Activated naive CD4-positive, alpha-beta T cell treated with anti-CD3 and anti-CD28 coated beads, Interleukin-2, amount 50 U/mL, for 72 hours (primary cell): ENCODE data around the gene IDH2. TPM values are rescaled to one million over a fixed set of nuclear protein-coding genes. Genes with fewer than 3 reads are reported as not detected.
"Not testable (repeated sequence)": the region's sequence is repeated elsewhere in the genome, so short reads cannot be mapped to it uniquely, and the experiment has no call there.

Experiments
- ATAC-seq, 2 donors: fragments of 150-1000 bp; cut with Tn5 transposase; 2 replicates each; pipeline ENCODE4 v1.10.0; 2021; ENCODE audit warnings: mild to moderate bottlenecking in 2 of 2, moderate library complexity in 2 of 2
- DNase-seq, 2 donors: peaks; one replicate each; pipeline ENCODE4 v3.0.0; 2021 to 2022; ENCODE audit warnings: low spot score in 2 of 2
- H3K27ac Mint-ChIP-seq, 2 donors: one replicate each; pipeline ENCODE4 v1.8.0; 2022; ENCODE audit warnings: mild to moderate bottlenecking in 2 of 2, mixed read lengths in 2 of 2
- H3K36me3 Mint-ChIP-seq, 2 donors: one replicate each; pipeline ENCODE4 v1.8.0; 2022; ENCODE audit warnings: mixed read lengths in 2 of 2
- H3K9me3 Mint-ChIP-seq, 2 donors: one replicate each; pipeline ENCODE4 v1.8.0; 2022; ENCODE audit warnings: mixed read lengths in 2 of 2
- total RNA-seq, 2 donors: library from RNA; stranded (reverse); gene quantifications; one replicate each; pipeline ENCODE4 v1.2.3, GENCODE V29; 2022

Gene IDH2
- total RNA-seq, 2 donors from 2014 or later: 203 to 242 TPM

- H3K36me3 Mint-ChIP-seq: no peaks in the 10 kb centered on the region
Observed at GRCh38 chr15:90079619-90080457, 22.4 kb downstream of the IDH2 start.

DNA sequence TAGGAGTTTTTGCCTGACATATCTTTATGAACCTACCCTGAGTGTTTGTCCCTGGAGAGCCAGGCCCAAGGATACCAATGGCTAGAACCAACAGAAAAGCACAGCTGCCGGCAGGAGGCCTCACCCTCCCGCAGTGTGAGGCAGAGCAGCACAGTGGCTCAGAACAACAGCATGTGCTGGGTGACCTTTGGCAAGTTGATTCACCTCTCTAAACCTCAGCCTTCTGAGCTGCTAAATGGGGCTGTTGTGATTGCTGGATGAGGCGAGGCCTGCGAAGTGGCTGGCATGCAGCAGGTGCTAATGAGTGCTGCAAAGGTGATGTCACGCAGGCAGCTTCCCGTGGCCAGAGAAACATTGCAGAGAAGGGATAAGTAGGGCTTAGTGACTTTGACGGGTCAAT, 23.3 kb downstream of the IDH2 start:
- H3K27ac Mint-ChIP-seq: peak overlapping the region in 1 of 2 donors; percentile 71
- ATAC-seq: peak in 1 of 2 donors; percentile 76
- no peaks in the 10 kb centered on the region for H3K9me3 Mint-ChIP-seq
- H3K36me3 Mint-ChIP-seq: no peaks in the 10 kb centered on the region
- no peak for DNase-seq

More at GRCh38 chr15:90079619-90080457, 22.4 kb downstream of the IDH2 start:
- Mint-ChIP-seq H3K9me3 (no peaks in the 10 kb centered on the region), H3K27ac (no peak overlapping the region)
- no peak for DNase-seq
- ATAC-seq: peak in 1 of 2 donors; percentile 16

GRCh38 chr15:90076716-90077115, 25.6 kb downstream of the IDH2 start:
- ATAC-seq (no peak), DNase-seq (no peak)
- H3K27ac Mint-ChIP-seq: peak overlapping the region in 1 of 2 donors; percentile 85

GRCh38 chr15:90075420-90076289, 26.6 kb downstream of the IDH2 start:
- Mint-ChIP-seq H3K27ac (peak overlapping the region in 1 of 2 donors; percentile 79), H3K9me3 (no peaks in the 10 kb centered on the region), H3K36me3 (no peaks in the 10 kb centered on the region)
- ATAC-seq: peak; percentile 49 to 50
- no peak for DNase-seq

More at GRCh38 chr15:90076716-90077115, 25.6 kb downstream of the IDH2 start:
- H3K9me3 Mint-ChIP-seq: no peaks in the 10 kb centered on the region
- H3K36me3 Mint-ChIP-seq: no peaks in the 10 kb centered on the region

DNA sequence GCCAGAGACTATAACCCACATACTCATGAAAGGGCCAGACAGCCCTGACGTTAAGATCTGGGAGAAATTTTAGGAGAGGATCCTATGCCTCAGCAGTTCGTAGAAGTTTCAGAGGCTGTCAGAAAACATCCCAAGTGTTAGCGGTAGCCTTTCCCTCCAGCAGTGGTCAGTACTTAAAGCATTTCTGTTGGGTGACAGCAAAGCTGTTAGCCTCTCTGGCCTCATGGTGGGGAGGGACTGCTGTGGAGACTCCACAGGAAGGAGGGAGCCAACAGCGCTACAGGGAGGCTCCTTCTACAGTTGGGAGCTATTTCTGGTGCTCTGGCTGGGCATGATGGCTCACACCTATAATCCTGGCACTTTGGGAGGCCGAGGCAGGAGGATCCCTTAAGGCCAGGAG, 27.4 kb downstream of the IDH2 start:
- no peak for DNase-seq
- no peak for ATAC-seq
- Mint-ChIP-seq H3K27ac (peak overlapping the region in 1 of 2 donors; percentile 71), H3K9me3 (no peaks in the 10 kb centered on the region), H3K36me3 (no peaks in the 10 kb centered on the region)

DNA sequence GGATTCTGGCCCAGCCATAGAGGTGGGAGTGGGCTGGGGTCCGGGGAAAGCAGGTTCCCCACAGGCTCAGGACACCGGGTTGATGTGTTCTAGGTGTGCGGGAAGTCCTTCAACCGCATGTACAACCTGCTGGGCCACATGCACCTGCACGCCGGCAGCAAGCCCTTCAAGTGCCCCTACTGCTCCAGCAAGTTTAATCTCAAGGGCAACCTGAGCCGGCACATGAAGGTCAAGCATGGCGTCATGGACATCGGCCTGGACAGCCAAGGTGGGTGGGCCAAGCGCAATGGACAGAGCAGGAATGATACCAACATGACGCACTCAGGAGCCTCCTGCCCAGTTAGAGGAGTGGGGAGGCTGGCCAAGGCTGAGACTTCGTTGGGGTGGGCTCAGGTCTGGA, 28.2 kb downstream of the IDH2 start:
- no peak for DNase-seq
- Mint-ChIP-seq H3K9me3 (no peaks in the 10 kb centered on the region), H3K27ac (peak overlapping the region in 1 of 2 donors; percentile 71), H3K36me3 (no peaks in the 10 kb centered on the region)
- no peak for ATAC-seq

DNA sequence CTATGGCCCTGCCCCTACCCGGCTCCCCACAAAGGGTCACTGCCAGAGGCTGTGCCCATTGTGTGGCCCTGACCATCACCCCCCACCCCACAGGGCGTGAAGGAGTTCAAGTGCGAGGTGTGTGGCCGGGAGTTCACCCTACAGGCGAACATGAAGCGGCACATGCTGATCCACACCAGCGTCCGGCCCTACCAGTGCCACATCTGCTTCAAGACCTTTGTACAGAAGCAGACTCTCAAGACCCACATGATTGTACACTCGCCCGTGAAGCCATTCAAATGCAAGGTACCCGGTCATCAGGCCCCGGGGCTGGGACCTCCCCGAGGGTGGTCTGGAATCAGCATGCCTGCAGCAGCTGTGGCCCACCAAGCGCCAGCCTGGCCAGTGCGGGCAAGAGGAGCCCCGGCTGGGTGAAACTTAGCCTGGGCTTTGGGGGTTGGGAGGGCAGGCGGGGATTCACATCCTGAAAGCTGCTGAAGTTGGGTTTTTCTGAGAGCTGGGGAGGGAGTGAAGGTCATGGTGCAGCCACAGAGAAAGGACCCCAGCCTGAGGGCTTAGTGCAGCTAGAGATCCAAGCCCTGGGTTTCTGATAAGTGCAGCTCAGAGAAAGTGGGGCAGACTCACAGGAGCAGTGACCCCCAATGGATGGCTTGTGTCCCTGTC, 29.2 kb downstream of the IDH2 start:
- Mint-ChIP-seq H3K36me3 (no peaks in the 10 kb centered on the region), H3K27ac (peak overlapping the region; percentile 55 to 56), H3K9me3 (no peaks in the 10 kb centered on the region)
- ATAC-seq (no peak), DNase-seq (no peak)

GRCh38 chr15:90071220-90071807, 31.0 kb downstream of the IDH2 start:
- Mint-ChIP-seq H3K27ac (no peak overlapping the region), H3K9me3 (no peaks in the 10 kb centered on the region), H3K36me3 (no peaks in the 10 kb centered on the region)
- DNase-seq (peak in 1 of 2 donors; percentile 72), ATAC-seq (peak; percentile 76 to 85)

DNA sequence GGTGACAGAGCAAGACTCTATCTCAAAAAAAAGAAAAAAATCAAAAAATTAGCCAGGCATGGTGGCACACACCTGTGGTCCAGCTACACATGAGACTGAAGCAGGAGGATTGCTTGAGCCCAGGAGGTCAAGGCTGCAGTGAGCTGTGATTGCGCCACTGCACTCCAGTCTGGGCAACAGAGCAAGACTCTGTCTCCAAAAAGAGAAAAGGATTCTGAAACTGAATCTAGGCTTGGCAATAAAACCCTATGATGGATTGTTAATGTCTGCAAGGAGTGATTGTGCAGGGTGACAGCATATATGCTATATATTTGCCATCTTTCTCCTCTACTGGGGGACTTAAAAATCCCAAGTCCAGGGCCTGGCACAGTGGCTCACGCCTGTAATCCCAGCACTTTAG, 31.6 kb downstream of the IDH2 start:
- H3K36me3 Mint-ChIP-seq, DNase-seq, H3K9me3 Mint-ChIP-seq, ATAC-seq: not testable (repeated sequence)
- peak overlapping the region in 1 of 2 donors; percentile 44 for H3K27ac Mint-ChIP-seq

- Mint-ChIP-seq H3K27ac (peak overlapping the region in 1 of 2 donors; percentile 9), H3K36me3 (no peaks in the 10 kb centered on the region), H3K9me3 (no peaks in the 10 kb centered on the region)
- DNase-seq (no peak), ATAC-seq (no peak)
Observed at GRCh38 chr15:90067953-90068606, 34.2 kb downstream of the IDH2 start.

DNA sequence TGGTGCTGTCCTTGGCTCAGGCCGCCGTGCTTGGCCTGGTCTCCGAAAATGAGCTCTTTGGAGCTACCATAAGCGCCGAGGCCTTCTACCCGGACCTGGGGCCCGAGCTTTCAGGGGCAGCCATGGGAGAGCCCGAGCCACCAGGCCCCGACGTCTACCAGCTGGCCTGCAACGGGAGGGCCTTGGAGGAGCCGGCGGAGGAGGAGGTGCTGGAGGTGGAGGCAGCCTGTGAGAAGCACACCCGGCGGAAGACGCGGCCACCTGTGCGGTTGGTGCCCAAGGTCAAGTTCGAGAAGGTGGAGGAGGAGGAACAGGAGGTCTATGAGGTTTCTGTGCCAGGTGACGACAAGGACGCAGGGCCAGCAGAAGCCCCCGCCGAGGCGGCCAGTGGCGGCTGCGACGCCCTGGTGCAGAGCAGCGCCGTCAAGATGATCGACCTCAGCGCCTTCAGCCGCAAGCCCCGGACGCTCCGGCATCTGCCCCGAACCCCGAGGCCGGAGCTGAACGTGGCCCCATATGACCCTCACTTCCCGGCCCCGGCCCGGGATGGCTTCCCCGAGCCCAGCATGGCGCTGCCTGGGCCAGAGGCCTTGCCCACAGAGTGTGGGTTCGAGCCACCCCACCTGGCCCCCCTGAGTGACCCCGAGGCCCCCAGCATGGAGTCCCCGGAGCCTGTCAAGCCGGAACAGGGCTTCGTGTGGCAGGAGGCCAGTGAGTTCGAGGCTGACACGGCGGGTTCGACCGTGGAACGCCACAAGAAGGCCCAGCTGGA, 34.9 kb downstream of the IDH2 start:
- Mint-ChIP-seq H3K27ac (no peak overlapping the region), H3K9me3 (no peaks in the 10 kb centered on the region), H3K36me3 (no peaks in the 10 kb centered on the region)
- ATAC-seq: no peak
- no peak for DNase-seq

DNA sequence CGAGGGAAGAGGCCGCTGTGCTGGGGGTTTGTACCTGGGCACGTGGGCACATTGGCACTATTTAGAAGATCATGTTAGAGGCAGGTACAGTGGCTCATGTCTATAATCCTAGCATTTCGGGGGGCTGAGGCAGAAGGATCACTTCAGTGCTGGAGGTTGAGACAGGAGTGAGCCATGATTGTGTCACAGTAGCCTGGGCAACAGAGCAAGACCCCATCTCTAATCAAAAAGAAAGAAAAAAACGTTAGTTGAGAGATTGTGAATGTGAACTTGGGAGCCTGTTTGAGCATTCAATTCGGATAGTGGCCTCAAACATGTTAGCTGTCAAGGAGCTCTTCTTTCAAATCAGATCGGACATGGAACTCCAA, 36.6 kb downstream of the IDH2 start:
- DNase-seq (no peak), ATAC-seq (no peak)
- Mint-ChIP-seq H3K9me3 (no peaks in the 10 kb centered on the region), H3K36me3 (no peaks in the 10 kb centered on the region), H3K27ac (peak overlapping the region in 1 of 2 donors; percentile 60)

- Mint-ChIP-seq H3K27ac (peak overlapping the region in 1 of 2 donors; percentile 60), H3K36me3 (no peaks in the 10 kb centered on the region), H3K9me3 (no peaks in the 10 kb centered on the region)
- no peak for DNase-seq
- ATAC-seq: no peak
Observed at GRCh38 chr15:90064911-90065681, 37.2 kb downstream of the IDH2 start.

DNA sequence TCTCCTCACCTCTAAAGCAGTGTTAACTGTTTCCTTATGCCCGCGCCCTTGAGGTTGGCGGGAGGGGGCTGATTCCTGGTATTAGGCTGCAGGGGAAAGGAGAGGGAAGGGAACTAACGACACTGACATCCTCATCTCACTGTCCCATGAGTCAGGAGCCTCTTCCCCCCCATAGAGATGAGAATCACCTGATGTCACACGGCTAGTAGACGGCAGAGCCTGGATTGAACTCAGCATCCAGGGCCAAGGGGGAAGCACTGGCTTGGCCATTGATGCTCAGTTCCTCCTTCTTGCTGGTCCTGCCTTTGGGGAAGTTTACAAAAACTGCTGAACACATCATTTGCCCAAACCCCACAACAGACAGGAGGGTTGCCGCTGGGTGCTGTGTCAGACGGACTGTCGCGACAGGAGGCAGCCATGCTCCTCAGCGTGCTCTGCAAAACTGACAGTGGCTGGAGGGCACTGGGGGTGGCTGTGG, 38.5 kb downstream of the IDH2 start:
- no peaks in the 10 kb centered on the region for H3K9me3 Mint-ChIP-seq
- H3K36me3 Mint-ChIP-seq: no peaks in the 10 kb centered on the region
- H3K27ac Mint-ChIP-seq: no peak overlapping the region
- DNase-seq (no peak), ATAC-seq (no peak)
